ENCODE results near the gene DCLK1. TPM values are rescaled to one million over a fixed set of nuclear protein-coding genes. Genes with fewer than 3 reads are reported as not detected.

The DCLK1 gene
- total RNA-seq, 4 donors from 2014 or later = 1.1 to 10.8 (median 6.7) TPM

GRCh38 chr13:35903075-35903474, 228.1 kb downstream of the DCLK1 start:
- Histone ChIP-seq H3K9me3 (no peaks in the 10 kb centered on the region), H3K4me1 (no peaks in the 10 kb centered on the region), H3K36me3 (no peaks in the 10 kb centered on the region), H3K27me3 (no peaks in the 10 kb centered on the region), H3K27ac (no peak overlapping the region), H3K4me3 (no peak overlapping the region)
- WGBS, 2 donors (ENCODE audit: low coverage in 1 of 2) = 13 to 56% methylated on average over 1 of the region's 1 CpG
- no peak for TF ChIP-seq CTCF (IDR thresholded peaks at IDR 0.05)
- DNase-seq = no peak
- in situ Hi-C loops (cut with MboI; ENCODE audit: low pct_ligation_motif_present in 1 of 4, low pct_unique_long_range_greater_than_20kb in 1 of 4, low sequenced_read_pairs in 3 of 4) = no loop called here
- intact Hi-C loops (cut with DNase I; ENCODE audit: low total_unique reads) = no loop called here

- intact Hi-C loops (cut with DNase I; ENCODE audit: low total_unique reads) (no loop called here), in situ Hi-C loops (cut with MboI; ENCODE audit: low pct_ligation_motif_present in 1 of 4, low pct_unique_long_range_greater_than_20kb in 1 of 4, low sequenced_read_pairs in 3 of 4) (no loop called here)
- Histone ChIP-seq H3K36me3 (no peaks in the 10 kb centered on the region), H3K4me1 (no peaks in the 10 kb centered on the region), H3K9me3 (no peaks in the 10 kb centered on the region), H3K4me3 (no peak overlapping the region), H3K27me3 (no peaks in the 10 kb centered on the region), H3K27ac (no peak overlapping the region)
- DNase-seq = no peak
- 80 to 90% methylated on average over 1 of the region's 1 CpG for WGBS, 2 donors (ENCODE audit: low coverage in 1 of 2)
- TF ChIP-seq POLR2A (IDR thresholded peaks at IDR 0.05) (no peak), CTCF (IDR thresholded peaks at IDR 0.05) (no peak)
Measured at GRCh38 chr13:35898041-35898440, 233.1 kb downstream of the DCLK1 start.

GRCh38 chr13:35894636-35895035, 236.5 kb downstream of the DCLK1 start:
- no peak for DNase-seq
- in situ Hi-C loops (cut with MboI; ENCODE audit: low pct_ligation_motif_present in 1 of 4, low pct_unique_long_range_greater_than_20kb in 1 of 4, low sequenced_read_pairs in 3 of 4) (no loop called here), intact Hi-C loops (cut with DNase I; ENCODE audit: low total_unique reads) (no loop called here)
- Histone ChIP-seq H3K36me3 (no peaks in the 10 kb centered on the region), H3K27ac (no peak overlapping the region), H3K9me3 (no peaks in the 10 kb centered on the region), H3K27me3 (no peaks in the 10 kb centered on the region), H3K4me3 (no peak overlapping the region), H3K4me1 (no peaks in the 10 kb centered on the region)
- WGBS, 2 donors (ENCODE audit: low coverage in 1 of 2) = 71 to 75% methylated on average over 3 of the region's 3 CpGs
- TF ChIP-seq POLR2A (IDR thresholded peaks at IDR 0.05) = no peak
- TF ChIP-seq POLR2AphosphoS5 (IDR thresholded peaks at IDR 0.05) = no peak
- TF ChIP-seq CTCF (IDR thresholded peaks at IDR 0.05) = no peak
- no peak for TF ChIP-seq EP300 (IDR thresholded peaks at IDR 0.05; ENCODE audit: low read depth)

GRCh38 chr13:35892837-35893814, 238.1 kb downstream of the DCLK1 start:
- H3K27me3 ChIP-seq = no peaks in the 10 kb centered on the region
- H3K27ac ChIP-seq = no peak overlapping the region
- H3K9me3 ChIP-seq = no peaks in the 10 kb centered on the region
- no peaks in the 10 kb centered on the region for H3K36me3 ChIP-seq
- intact Hi-C loops (cut with DNase I; ENCODE audit: low total_unique reads) = no loop called here
- no peak for DNase-seq
- no peaks in the 10 kb centered on the region for H3K4me1 ChIP-seq
- H3K4me3 ChIP-seq = no peak overlapping the region
- 65 to 68% methylated on average over 5 to 6 of the region's 6 CpGs for WGBS, 2 donors (ENCODE audit: low coverage in 1 of 2)
- in situ Hi-C loops (cut with MboI; ENCODE audit: low pct_ligation_motif_present in 1 of 4, low pct_unique_long_range_greater_than_20kb in 1 of 4, low sequenced_read_pairs in 3 of 4) = no loop called here
- TF ChIP-seq EP300 (IDR thresholded peaks at IDR 0.05; ENCODE audit: low read depth) = no peak
- no peak for TF ChIP-seq CTCF (IDR thresholded peaks at IDR 0.05)
- TF ChIP-seq POLR2A (IDR thresholded peaks at IDR 0.05) = no peak
- no peak for TF ChIP-seq POLR2AphosphoS5 (IDR thresholded peaks at IDR 0.05)
